ENCODE data around the gene TRIO.

The TRIO gene

GRCh38 chr5:14244721-14245120 lies 101.6 kb downstream of the TRIO start:
- no peak overlapping the region for H3K4me3 ChIP-seq (replicated peaks in 1 of 2; ENCODE audit: low read depth in 2 of 2, low read length in 2 of 2)
- no peak for DNase-seq (ENCODE audit: low read depth in 2 of 2)
- no peak for TF ChIP-seq CTCF (IDR thresholded peaks at IDR 0.05; ENCODE audit: low read depth, low read length)

GRCh38 chr5:14245132-14245925 lies 102.2 kb downstream of the TRIO start:
- H3K4me3 ChIP-seq (replicated peaks in 1 of 2; ENCODE audit: low read depth in 2 of 2, low read length in 2 of 2): no peak overlapping the region
- no peak for DNase-seq (ENCODE audit: low read depth in 2 of 2)
- no peak for TF ChIP-seq CTCF (IDR thresholded peaks at IDR 0.05; ENCODE audit: low read depth, low read length)

- H3K4me3 ChIP-seq (replicated peaks in 1 of 2; ENCODE audit: low read depth in 2 of 2, low read length in 2 of 2): no peak overlapping the region
- DNase-seq (ENCODE audit: low read depth in 2 of 2): no peak
- no peak for TF ChIP-seq CTCF (IDR thresholded peaks at IDR 0.05; ENCODE audit: low read depth, low read length)
Measured at GRCh38 chr5:14246350-14247053, 103.4 kb downstream of the TRIO start.

- H3K4me3 ChIP-seq (replicated peaks in 1 of 2; ENCODE audit: low read depth in 2 of 2, low read length in 2 of 2): no peak overlapping the region
- TF ChIP-seq CTCF (IDR thresholded peaks at IDR 0.05; ENCODE audit: low read depth, low read length): no peak
- no peak for DNase-seq (ENCODE audit: low read depth in 2 of 2)
Measured at GRCh38 chr5:14247054-14247386, 103.9 kb downstream of the TRIO start.

GRCh38 chr5:14249258-14250082 lies 106.3 kb downstream of the TRIO start:
- TF ChIP-seq CTCF (IDR thresholded peaks at IDR 0.05; ENCODE audit: low read depth, low read length): no peak

GRCh38 chr5:14250084-14250695 lies 107.0 kb downstream of the TRIO start:
- peak overlapping the region in 1 of 2 donors; percentile 6 for H3K4me3 ChIP-seq (replicated peaks in 1 of 2; ENCODE audit: low read depth in 2 of 2, low read length in 2 of 2)
- TF ChIP-seq CTCF (IDR thresholded peaks at IDR 0.05; ENCODE audit: low read depth, low read length): no peak
- peak; percentile 76 to 85 for DNase-seq (ENCODE audit: low read depth in 2 of 2)

More at GRCh38 chr5:14249258-14250082, 106.3 kb downstream of the TRIO start:
- no peak overlapping the region for H3K4me3 ChIP-seq (replicated peaks in 1 of 2; ENCODE audit: low read depth in 2 of 2, low read length in 2 of 2)
- no peak for DNase-seq (ENCODE audit: low read depth in 2 of 2)

Data from cardiac fibroblast (primary cell).